T47D (cell line): ENCODE measurements around the gene ERG28.

ENCODE experiments used
- DNase-seq, 2 experiments: peaks; one replicate each; pipeline versions ENCODE4 v3.0.0 to v3.0.0-alpha.2; 2011 to 2012; ENCODE audit warnings: low read depth in 1 of 2, low spot score in 1 of 2
- JUND ChIP-seq: IDR thresholded peaks from 2 replicates; pipeline ENCODE4 v1.6.1; 2012; ENCODE audit warnings: low read depth
- in situ Hi-C: cut with HindIII; loops from 2 replicates; pipeline ENCODE4 v1.10.0; 2016; ENCODE audit warnings: low sequenced_read_pairs, low pct_unique_long_range_greater_than_20kb

The ERG28 gene

DNA sequence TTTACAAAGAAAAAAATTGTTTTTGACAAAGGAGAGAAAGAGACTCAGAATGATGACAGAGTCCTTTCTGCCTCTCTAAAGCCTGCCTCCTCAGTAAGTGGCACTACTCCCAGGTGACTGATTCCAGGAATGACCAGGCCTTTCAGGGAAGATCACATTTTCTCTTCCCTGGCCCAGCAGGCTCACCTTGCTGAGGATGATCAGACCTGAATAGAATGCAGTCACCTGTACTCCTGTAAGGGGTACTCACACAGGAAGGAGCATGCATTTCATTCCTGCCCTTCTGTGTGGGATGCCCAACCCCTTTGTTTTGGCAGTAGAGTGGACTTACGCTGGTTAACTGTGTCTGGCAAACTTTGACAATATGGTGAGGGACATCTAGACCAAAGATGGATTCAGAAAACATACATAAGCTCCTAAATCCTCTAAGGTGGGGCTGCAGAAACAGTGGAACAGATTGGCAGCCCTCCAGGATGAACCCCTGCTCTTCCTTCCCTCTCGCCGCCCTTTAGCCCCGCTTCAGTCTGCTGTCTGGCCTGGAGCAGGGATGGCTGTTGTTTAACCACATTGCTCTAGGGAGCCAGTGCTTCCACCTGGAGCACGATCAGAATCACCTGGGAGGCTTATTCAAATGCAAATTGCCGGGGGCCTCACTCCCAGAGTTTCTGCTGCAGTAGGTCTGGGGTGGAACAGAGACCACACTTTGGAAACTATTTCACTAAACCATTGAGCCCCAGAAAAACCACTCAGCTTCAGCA lies 29.8 kb downstream of the ERG28 start:
- in situ Hi-C loops: no loop called here
- TF ChIP-seq JUND: no peak
- no peak for DNase-seq

- DNase-seq: no peak
These were observed 31.9 kb downstream of the ERG28 start for GRCh38 chr14:75628816-75629215.

DNA sequence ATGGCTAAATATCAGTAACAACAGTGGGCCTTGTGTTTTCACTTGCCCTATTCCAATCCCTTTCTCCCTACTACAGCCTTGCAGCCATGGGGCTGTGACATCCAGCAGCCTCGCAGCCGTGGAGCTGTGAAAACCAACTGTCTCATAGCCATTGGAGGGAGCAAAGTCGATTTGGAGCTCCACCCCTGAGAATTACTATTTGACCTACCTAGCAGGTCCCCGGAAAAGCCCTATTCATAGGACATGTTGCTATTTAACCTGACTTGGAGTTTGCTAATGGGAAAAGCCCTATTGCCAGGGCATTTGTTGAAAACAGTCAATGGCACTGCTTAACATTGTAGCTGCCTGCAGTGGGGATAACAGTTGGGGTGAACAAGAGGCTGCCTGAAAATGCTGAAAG lies 33.3 kb downstream of the ERG28 start:
- DNase-seq: no peak
- in situ Hi-C loops: no loop called here
- TF ChIP-seq JUND: no peak

More at GRCh38 chr14:75628816-75629215, 31.9 kb downstream of the ERG28 start:
- TF ChIP-seq JUND: no peak
- in situ Hi-C loops: no loop called here

- in situ Hi-C loops: no loop called here
These were observed 33.8 kb downstream of the ERG28 start for GRCh38 chr14:75626863-75627262.

DNA sequence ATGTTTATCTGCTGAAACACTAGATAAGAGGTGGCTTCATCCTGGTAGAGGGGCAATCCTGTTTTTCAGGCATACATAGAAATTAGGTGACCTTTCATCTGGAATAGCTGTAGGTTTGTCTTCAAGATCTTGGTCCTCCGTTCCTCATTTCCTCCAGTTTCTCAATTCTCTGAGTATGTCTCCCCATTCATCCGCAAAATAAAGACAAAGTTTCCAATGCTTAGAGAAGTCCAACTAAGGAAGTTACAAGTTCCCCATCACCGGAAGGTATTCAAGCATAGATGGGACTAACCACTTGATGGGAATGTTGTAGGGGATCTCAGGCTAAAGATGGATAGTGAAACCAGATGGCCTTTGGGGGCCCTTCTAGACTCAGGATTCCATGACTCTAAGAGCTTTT lies 34.3 kb downstream of the ERG28 start:
- DNase-seq: no peak
- TF ChIP-seq JUND: no peak
- in situ Hi-C loops: no loop called here

More at GRCh38 chr14:75626863-75627262, 33.8 kb downstream of the ERG28 start:
- no peak for TF ChIP-seq JUND
- DNase-seq: no peak

DNA sequence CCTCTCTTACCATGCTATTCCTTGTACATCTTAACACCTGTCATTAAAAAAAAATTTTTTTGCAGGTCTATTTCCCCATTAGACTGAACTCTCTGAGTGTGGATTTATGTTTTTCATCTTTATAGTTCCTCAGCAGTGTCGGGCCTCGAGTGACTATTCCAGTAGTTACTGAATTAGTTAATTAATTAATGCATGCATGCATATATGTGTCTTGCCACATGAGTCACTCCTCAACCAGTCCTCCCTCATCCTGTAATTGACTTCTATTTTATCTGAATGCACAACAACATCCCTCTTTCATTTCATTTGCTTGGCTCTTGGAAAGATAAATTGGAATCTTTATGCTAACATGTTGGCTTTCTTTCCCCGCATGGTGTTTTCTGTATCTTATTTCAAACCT lies 35.6 kb downstream of the ERG28 start:
- no peak for TF ChIP-seq JUND
- no peak for DNase-seq
- in situ Hi-C loops: no loop called here

DNA sequence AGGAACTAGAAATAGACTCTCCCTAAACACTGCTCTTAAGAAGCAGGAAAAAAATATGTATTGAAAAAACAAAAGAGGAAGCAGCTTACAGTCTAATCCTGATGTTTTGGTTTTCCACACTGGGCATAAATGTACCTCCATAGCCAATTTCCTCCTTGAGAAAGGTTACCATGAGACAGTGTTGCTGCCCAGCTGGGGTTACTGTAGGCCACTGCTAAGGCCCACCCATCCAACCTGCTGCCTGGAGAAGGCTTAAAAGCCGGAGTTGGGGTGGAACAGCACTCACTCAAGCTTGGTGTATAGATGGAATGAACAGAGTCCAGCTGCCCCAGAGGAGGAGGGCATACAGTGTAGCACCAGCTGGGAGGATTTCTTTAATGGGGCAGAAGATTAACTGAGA lies 41.1 kb downstream of the ERG28 start:
- TF ChIP-seq JUND: no peak
- in situ Hi-C loops: no loop called here
- DNase-seq: no peak

DNA sequence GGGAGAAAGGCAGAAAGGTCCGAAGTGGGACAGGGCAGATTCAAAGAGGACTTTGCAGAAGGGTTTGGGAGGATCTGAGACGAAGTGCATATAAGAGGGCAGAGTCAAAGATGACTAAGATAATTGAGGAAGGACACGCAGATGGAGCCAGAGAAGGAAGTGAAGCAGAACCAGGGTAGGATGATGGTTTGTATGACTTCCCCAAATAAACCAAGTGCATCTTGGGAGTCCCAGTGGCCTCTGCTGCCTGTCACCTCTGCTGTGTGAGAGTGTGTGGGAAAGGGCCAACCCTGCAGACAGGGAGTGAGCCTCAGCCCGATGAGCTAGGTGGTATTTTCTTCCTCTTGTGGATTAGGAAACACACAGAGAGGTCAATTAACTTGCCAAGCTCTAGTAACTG lies 45.5 kb downstream of the ERG28 start:
- in situ Hi-C loops: no loop called here
- no peak for TF ChIP-seq JUND
- no peak for DNase-seq

GRCh38 chr14:75614179-75614578 lies 46.5 kb downstream of the ERG28 start:
- no peak for TF ChIP-seq JUND
- DNase-seq: no peak
- in situ Hi-C loops: no loop called here

- TF ChIP-seq JUND: no peak
These were observed 48.5 kb downstream of the ERG28 start for GRCh38 chr14:75612157-75612556.

DNA sequence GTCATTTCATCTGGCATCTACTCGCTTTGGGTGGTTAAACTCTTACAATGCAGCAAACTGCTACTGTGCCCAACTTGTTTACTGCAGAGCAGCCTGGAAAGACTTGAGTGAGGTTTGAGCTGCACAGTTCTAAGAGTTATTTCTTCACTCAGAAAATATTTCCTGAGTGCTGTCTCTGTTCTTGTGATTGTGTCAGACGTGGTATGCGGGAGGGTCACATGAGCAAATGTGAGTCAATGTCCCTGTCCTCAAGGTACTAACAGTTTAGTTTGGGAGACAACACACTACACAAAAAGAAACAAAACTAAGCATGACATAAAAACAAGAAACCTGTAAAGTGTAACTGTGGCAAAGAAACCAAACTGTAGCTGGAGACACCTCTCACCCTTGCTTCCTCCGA lies 49.8 kb downstream of the ERG28 start:
- TF ChIP-seq JUND: no peak
- in situ Hi-C loops: no loop called here
- DNase-seq: no peak

More at GRCh38 chr14:75612157-75612556, 48.5 kb downstream of the ERG28 start:
- in situ Hi-C loops: no loop called here
- DNase-seq: no peak

GRCh38 chr14:75609606-75610475 lies 50.8 kb downstream of the ERG28 start:
- no peak for DNase-seq
- in situ Hi-C loops: no loop called here

GRCh38 chr14:75609116-75609515 lies 51.6 kb downstream of the ERG28 start:
- no peak for TF ChIP-seq JUND
- no peak for DNase-seq

More at GRCh38 chr14:75609606-75610475, 50.8 kb downstream of the ERG28 start:
- TF ChIP-seq JUND: no peak

More at GRCh38 chr14:75609116-75609515, 51.6 kb downstream of the ERG28 start:
- in situ Hi-C loops: no loop called here
